NT2/D1 (cell line): Measurements from ENCODE around the gene DDX23.

Experiments used
- DNase-seq: peaks from one replicate; pipeline ENCODE4 v3.0.0-alpha.2; 2011; ENCODE audit warnings: low read depth, low spot score
- H3K27me3 ChIP-seq: 2 replicates; pipeline ENCODE4 v1.6.0; 2011; ENCODE audit warnings: mild to moderate bottlenecking; ENCODE audit not compliant: insufficient read length, insufficient read depth
- H3K36me3 ChIP-seq: 2 replicates; pipeline ENCODE4 v1.6.1; 2011; ENCODE audit warnings: mild to moderate bottlenecking, low read length, mixed read lengths; ENCODE audit not compliant: insufficient read depth, insufficient read length
- H3K4me1 ChIP-seq: 2 replicates; pipeline ENCODE4 v1.5.1; 2011; ENCODE audit not compliant: insufficient read depth, insufficient read length
- H3K4me3 ChIP-seq: 2 replicates; pipeline ENCODE4 v1.5.1; 2011; ENCODE audit warnings: low read depth; ENCODE audit not compliant: insufficient read length
- H3K9ac ChIP-seq: 2 replicates; pipeline ENCODE4 v1.6.0; 2011; ENCODE audit warnings: low read depth; ENCODE audit not compliant: insufficient read length
- H3K9me3 ChIP-seq: 2 replicates; pipeline ENCODE4 v1.5.1; 2011; ENCODE audit warnings: mild to moderate bottlenecking, low read length; ENCODE audit not compliant: insufficient read depth
- SUZ12 ChIP-seq: IDR thresholded peaks from 2 replicates; pipeline ENCODE4 v1.6.1; 2011; ENCODE audit not compliant: insufficient read length, insufficient read depth; ENCODE audit errors: extremely low read depth
- YY1 ChIP-seq: IDR thresholded peaks from 2 replicates; pipeline ENCODE4 v1.6.1; 2011; ENCODE audit not compliant: insufficient read length, insufficient read depth
- ZNF274 ChIP-seq: IDR thresholded peaks from 2 replicates; pipeline ENCODE4 v1.6.1; 2011; ENCODE audit warnings: mild to moderate bottlenecking, low read depth, low read length

Gene DDX23

GRCh38 chr12:48814262-48815125 is 37.5 kb downstream of the DDX23 start:
- peak; percentile 49 for DNase-seq
- Histone ChIP-seq H3K9ac (peak overlapping the region; percentile 90), H3K9me3 (no peaks in the 10 kb centered on the region), H3K4me1 (peaks cover 31% of the 10 kb centered on the region), H3K4me3 (peak overlapping the region; percentile 72), H3K36me3 (no peaks in the 10 kb centered on the region), H3K27me3 (peaks cover 23% of the 10 kb centered on the region)
- no peak for TF ChIP-seq YY1
- TF ChIP-seq ZNF274: no peak
- no peak for TF ChIP-seq SUZ12

GRCh38 chr12:48813465-48814261 is 38.3 kb downstream of the DDX23 start:
- TF ChIP-seq ZNF274 (no peak), YY1 (no peak), SUZ12 (no peak)
- peaks cover 23% of the 10 kb centered on the region for H3K27me3 ChIP-seq

GRCh38 chr12:48812389-48812788 is 39.6 kb downstream of the DDX23 start:
- H3K4me1 ChIP-seq: peaks cover 27% of the 10 kb centered on the region
- H3K36me3 ChIP-seq: no peaks in the 10 kb centered on the region
- H3K27me3 ChIP-seq: peaks cover 14% of the 10 kb centered on the region
- TF ChIP-seq SUZ12 (no peak), ZNF274 (no peak)
- peak overlapping the region; percentile 37 for H3K9ac ChIP-seq
- no peak for DNase-seq
- H3K4me3 ChIP-seq: no peak overlapping the region
- no peaks in the 10 kb centered on the region for H3K9me3 ChIP-seq

More at GRCh38 chr12:48813465-48814261, 38.3 kb downstream of the DDX23 start:
- Histone ChIP-seq H3K36me3 (no peaks in the 10 kb centered on the region), H3K9me3 (no peaks in the 10 kb centered on the region), H3K9ac (peak overlapping the region; percentile 90), H3K4me3 (peak overlapping the region; percentile 72), H3K4me1 (peaks cover 30% of the 10 kb centered on the region)
- DNase-seq: peak; percentile 55

GRCh38 chr12:48811437-48812090 is 40.4 kb downstream of the DDX23 start:
- TF ChIP-seq SUZ12 (no peak), YY1 (no peak), ZNF274 (no peak)
- Histone ChIP-seq H3K4me1 (peaks cover 27% of the 10 kb centered on the region), H3K4me3 (no peak overlapping the region), H3K36me3 (no peaks in the 10 kb centered on the region), H3K9me3 (no peaks in the 10 kb centered on the region), H3K9ac (no peak overlapping the region), H3K27me3 (peaks cover 6% of the 10 kb centered on the region)
- DNase-seq: no peak

GRCh38 chr12:48810903-48811431 is 41.0 kb downstream of the DDX23 start:
- no peaks in the 10 kb centered on the region for H3K27me3 ChIP-seq
- no peak for TF ChIP-seq ZNF274
- TF ChIP-seq SUZ12: no peak
- TF ChIP-seq YY1: no peak
- no peaks in the 10 kb centered on the region for H3K9me3 ChIP-seq
- H3K9ac ChIP-seq: peak overlapping the region; percentile 43
- H3K36me3 ChIP-seq: no peaks in the 10 kb centered on the region
- no peak overlapping the region for H3K4me3 ChIP-seq
- DNase-seq: peak; percentile 48
- H3K4me1 ChIP-seq: peaks cover 27% of the 10 kb centered on the region

GRCh38 chr12:48807981-48808380 is 44.0 kb downstream of the DDX23 start:
- H3K9ac ChIP-seq: no peak overlapping the region
- no peak overlapping the region for H3K4me3 ChIP-seq
- no peaks in the 10 kb centered on the region for H3K9me3 ChIP-seq
- no peak for DNase-seq
- no peaks in the 10 kb centered on the region for H3K27me3 ChIP-seq
- no peaks in the 10 kb centered on the region for H3K36me3 ChIP-seq
- H3K4me1 ChIP-seq: peaks cover 27% of the 10 kb centered on the region
- no peak for TF ChIP-seq ZNF274
